Esophagus squamous epithelium (tissue), 4 donors: ENCODE results near the gene PPM1A.

Source experiments
- CTCF ChIP-seq, 6 experiments: fragments of 450-650 bp in 4 of 6; fragments of 200-600 bp in 2 of 6; sonication (generic) in 2 of 6; IDR thresholded peaks; one replicate each; pipeline ENCODE4 v1.5.1; 2016 to 2019; ENCODE audit warnings: antibody characterized with exemption in 6 of 6, mild to moderate bottlenecking in 4 of 6, moderate library complexity in 4 of 6
- POLR2A ChIP-seq, 4 donors: fragments of 450-650 bp; IDR thresholded peaks; one replicate each; pipeline ENCODE4 v1.6.1; 2017; ENCODE audit warnings: antibody characterized with exemption in 4 of 4, mild to moderate bottlenecking in 4 of 4, moderate library complexity in 3 of 4

- no peak for TF ChIP-seq CTCF (IDR thresholded peaks at IDR 0.05)
- no peak for TF ChIP-seq POLR2A (IDR thresholded peaks at IDR 0.05)
Observed at GRCh38 chr14:60238955-60239354, 10.1 kb upstream of the PPM1A start.
